ENCODE measurements around the gene FAM171A1. TPM values are rescaled to one million over a fixed set of nuclear protein-coding genes. Genes with fewer than 3 reads are reported as not detected.
"Not testable (repeated sequence)": the region's sequence is repeated elsewhere in the genome, so short reads cannot be mapped to it uniquely, and the experiment has no call there.

The FAM171A1 gene
- polyA plus RNA-seq, 6 donors from 2014 or later, result 0.05 to 0.86 (median 0.31) TPM; not detected in 3

GRCh38 chr10:15333909-15334649 lies 37.0 kb downstream of the FAM171A1 start:
- DNase-seq (no peak), ATAC-seq (ENCODE audit: low read depth in 2 of 2) (no peak)
- H3K9me3 Mint-ChIP-seq, result no peaks in the 10 kb centered on the region
- peak overlapping the region in 1 of 6 donors; percentile 56 for H3K27ac Mint-ChIP-seq
- no peaks in the 10 kb centered on the region for H3K36me3 Mint-ChIP-seq
- peaks cover 0 to 16% (median under 1%) of the 10 kb centered on the region in 3 donors for H3K27me3 Mint-ChIP-seq
- H3K4me1 Mint-ChIP-seq, result no peaks in the 10 kb centered on the region
- H3K4me3 Mint-ChIP-seq, result no peak overlapping the region

GRCh38 chr10:15333181-15333580 lies 37.9 kb downstream of the FAM171A1 start:
- ATAC-seq (ENCODE audit: low read depth in 2 of 2); H3K9me3 Mint-ChIP-seq; H3K27ac Mint-ChIP-seq; H3K36me3 Mint-ChIP-seq; H3K4me3 Mint-ChIP-seq; DNase-seq; H3K4me1 Mint-ChIP-seq: not testable (repeated sequence)
- H3K27me3 Mint-ChIP-seq, result peaks cover 0 to 10% (median 0%) of the 10 kb centered on the region in 3 donors

- no peaks in the 10 kb centered on the region for H3K36me3 Mint-ChIP-seq
- no peaks in the 10 kb centered on the region for H3K9me3 Mint-ChIP-seq
- H3K27me3 Mint-ChIP-seq, result peaks cover 0 to 4% (median 0%) of the 10 kb centered on the region in 3 donors
- H3K4me3 Mint-ChIP-seq, result no peak overlapping the region
- H3K4me1 Mint-ChIP-seq, result no peaks in the 10 kb centered on the region
- ATAC-seq (ENCODE audit: low read depth in 2 of 2) (no peak), DNase-seq (no peak)
- no peak overlapping the region for H3K27ac Mint-ChIP-seq
Observed at GRCh38 chr10:15331461-15331860, 39.6 kb downstream of the FAM171A1 start.

- H3K9me3 Mint-ChIP-seq, result no peaks in the 10 kb centered on the region
- ATAC-seq (ENCODE audit: low read depth in 2 of 2) (no peak), DNase-seq (no peak)
- H3K4me1 Mint-ChIP-seq, result no peaks in the 10 kb centered on the region
- H3K27me3 Mint-ChIP-seq, result peaks cover 7 to 14% (median 8%) of the 10 kb centered on the region in 3 donors
- H3K27ac Mint-ChIP-seq, result no peak overlapping the region
- no peaks in the 10 kb centered on the region for H3K36me3 Mint-ChIP-seq
- no peak overlapping the region for H3K4me3 Mint-ChIP-seq
Observed at GRCh38 chr10:15329437-15329836, 41.7 kb downstream of the FAM171A1 start.

GRCh38 chr10:15325944-15326284 lies 45.2 kb downstream of the FAM171A1 start:
- ATAC-seq (ENCODE audit: low read depth in 2 of 2), result no peak
- Mint-ChIP-seq H3K9me3 (no peaks in the 10 kb centered on the region), H3K27me3 (peaks cover 10 to 17% (median 14%) of the 10 kb centered on the region in 3 donors), H3K4me3 (no peak overlapping the region), H3K27ac (no peak overlapping the region), H3K4me1 (no peaks in the 10 kb centered on the region), H3K36me3 (no peaks in the 10 kb centered on the region)
- no peak for DNase-seq

GRCh38 chr10:15325243-15325943 lies 45.7 kb downstream of the FAM171A1 start:
- peaks cover 0 to 4% (median 0%) of the 10 kb centered on the region in 7 donors for H3K9me3 Mint-ChIP-seq
- no peaks in the 10 kb centered on the region for H3K36me3 Mint-ChIP-seq
- no peaks in the 10 kb centered on the region for H3K4me1 Mint-ChIP-seq
- no peak for DNase-seq
- peaks cover 10 to 21% (median 14%) of the 10 kb centered on the region in 3 donors for H3K27me3 Mint-ChIP-seq
- no peak overlapping the region for H3K27ac Mint-ChIP-seq
- no peak for ATAC-seq (ENCODE audit: low read depth in 2 of 2)
- H3K4me3 Mint-ChIP-seq, result no peak overlapping the region

- DNase-seq (no peak), ATAC-seq (ENCODE audit: low read depth in 2 of 2) (no peak)
- no peaks in the 10 kb centered on the region for H3K4me1 Mint-ChIP-seq
- H3K36me3 Mint-ChIP-seq, result no peaks in the 10 kb centered on the region
- no peak overlapping the region for H3K4me3 Mint-ChIP-seq
- H3K27me3 Mint-ChIP-seq, result peaks cover 10 to 25% (median 14%) of the 10 kb centered on the region in 3 donors
- H3K27ac Mint-ChIP-seq, result no peak overlapping the region
- peaks cover 0 to 5% (median 0%) of the 10 kb centered on the region in 7 donors for H3K9me3 Mint-ChIP-seq
Observed at GRCh38 chr10:15324611-15325010, 46.5 kb downstream of the FAM171A1 start.

GRCh38 chr10:15324113-15324512 lies 47.0 kb downstream of the FAM171A1 start:
- Mint-ChIP-seq H3K27ac (no peak overlapping the region), H3K36me3 (no peaks in the 10 kb centered on the region), H3K27me3 (peaks cover 11 to 25% (median 15%) of the 10 kb centered on the region in 3 donors), H3K4me3 (no peak overlapping the region), H3K9me3 (peaks cover 0 to 5% (median under 1%) of the 10 kb centered on the region in 7 donors), H3K4me1 (no peaks in the 10 kb centered on the region)
- DNase-seq, result no peak
- no peak for ATAC-seq (ENCODE audit: low read depth in 2 of 2)

- Mint-ChIP-seq H3K4me3 (no peak overlapping the region), H3K36me3 (no peaks in the 10 kb centered on the region), H3K27ac (no peak overlapping the region), H3K4me1 (no peaks in the 10 kb centered on the region), H3K9me3 (peaks cover 0 to 5% (median 2%) of the 10 kb centered on the region in 7 donors), H3K27me3 (peaks cover 17 to 26% (median 25%) of the 10 kb centered on the region in 3 donors)
- ATAC-seq (ENCODE audit: low read depth in 2 of 2) (no peak), DNase-seq (no peak)
Observed at GRCh38 chr10:15322356-15322755, 48.7 kb downstream of the FAM171A1 start.

- Mint-ChIP-seq H3K4me1 (no peaks in the 10 kb centered on the region), H3K36me3 (no peaks in the 10 kb centered on the region), H3K4me3 (no peak overlapping the region), H3K9me3 (peaks cover 0 to 5% (median 2%) of the 10 kb centered on the region in 7 donors), H3K27me3 (peaks cover 17 to 30% (median 25%) of the 10 kb centered on the region in 3 donors), H3K27ac (no peak overlapping the region)
- DNase-seq (no peak), ATAC-seq (ENCODE audit: low read depth in 2 of 2) (no peak)
Observed at GRCh38 chr10:15321431-15322341, 49.4 kb downstream of the FAM171A1 start.

GRCh38 chr10:15320522-15321203 lies 50.4 kb downstream of the FAM171A1 start:
- Mint-ChIP-seq H3K36me3 (no peaks in the 10 kb centered on the region), H3K4me1 (no peaks in the 10 kb centered on the region), H3K9me3 (peaks cover 0 to 5% (median 2%) of the 10 kb centered on the region in 7 donors), H3K4me3 (no peak overlapping the region), H3K27me3 (peaks cover 17 to 25% (median 20%) of the 10 kb centered on the region in 3 donors), H3K27ac (no peak overlapping the region)
- no peak for ATAC-seq (ENCODE audit: low read depth in 2 of 2)
- DNase-seq, result no peak

GRCh38 chr10:15320118-15320517 lies 51.0 kb downstream of the FAM171A1 start:
- no peak overlapping the region for H3K4me3 Mint-ChIP-seq
- H3K9me3 Mint-ChIP-seq, result peaks cover 0 to 5% (median 2%) of the 10 kb centered on the region in 7 donors
- no peak for DNase-seq

More at GRCh38 chr10:15320118-15320517, 51.0 kb downstream of the FAM171A1 start:
- Mint-ChIP-seq H3K4me1 (no peaks in the 10 kb centered on the region), H3K27ac (no peak overlapping the region), H3K36me3 (no peaks in the 10 kb centered on the region), H3K27me3 (peaks cover 17 to 25% (median 18%) of the 10 kb centered on the region in 3 donors)
- no peak for ATAC-seq (ENCODE audit: low read depth in 2 of 2)

All from naive B cell (primary cell).